HUES64 (cell line): Measurements from ENCODE around the gene MBTD1.

Experiments used
- H3K27ac ChIP-seq: 2 replicates; pipeline ENCODE4 v1.7.0; 2013; ENCODE audit warnings: low read depth, low read length, inconsistent platforms
- H3K27me3 ChIP-seq: 2 replicates; pipeline ENCODE4 v1.6.1; 2013; ENCODE audit warnings: mild to moderate bottlenecking, low read length; ENCODE audit not compliant: insufficient read depth
- H3K36me3 ChIP-seq: 2 replicates; pipeline ENCODE4 v1.6.1; 2013; ENCODE audit warnings: mild to moderate bottlenecking, low read length; ENCODE audit not compliant: insufficient read depth
- H3K4me1 ChIP-seq: 2 replicates; pipeline ENCODE4 v1.6.1; 2013; ENCODE audit warnings: mild to moderate bottlenecking, low read length, moderate library complexity; ENCODE audit not compliant: insufficient read depth
- H3K4me3 ChIP-seq: 2 replicates; pipeline ENCODE4 v1.5.1; 2013; ENCODE audit warnings: mild to moderate bottlenecking, low read length, moderate library complexity
- H3K9ac ChIP-seq: 2 replicates; pipeline ENCODE4 v1.6.1; 2013; ENCODE audit warnings: mild to moderate bottlenecking, low read depth, low read length
- H3K9me3 ChIP-seq: 2 replicates; pipeline ENCODE4 v1.6.1; 2013; ENCODE audit warnings: low read depth, low read length; ENCODE audit not compliant: insufficient read depth
- WGBS: fragments of 150-250, 120-280 bp; methylation state at CpG from one replicate; pipeline ENCODE4 v1.1.7; 2013; ENCODE audit warnings: missing lambda C conversion rate; 5-methylcytosine and 5-hydroxymethylcytosine counted together

The MBTD1 gene

DNA sequence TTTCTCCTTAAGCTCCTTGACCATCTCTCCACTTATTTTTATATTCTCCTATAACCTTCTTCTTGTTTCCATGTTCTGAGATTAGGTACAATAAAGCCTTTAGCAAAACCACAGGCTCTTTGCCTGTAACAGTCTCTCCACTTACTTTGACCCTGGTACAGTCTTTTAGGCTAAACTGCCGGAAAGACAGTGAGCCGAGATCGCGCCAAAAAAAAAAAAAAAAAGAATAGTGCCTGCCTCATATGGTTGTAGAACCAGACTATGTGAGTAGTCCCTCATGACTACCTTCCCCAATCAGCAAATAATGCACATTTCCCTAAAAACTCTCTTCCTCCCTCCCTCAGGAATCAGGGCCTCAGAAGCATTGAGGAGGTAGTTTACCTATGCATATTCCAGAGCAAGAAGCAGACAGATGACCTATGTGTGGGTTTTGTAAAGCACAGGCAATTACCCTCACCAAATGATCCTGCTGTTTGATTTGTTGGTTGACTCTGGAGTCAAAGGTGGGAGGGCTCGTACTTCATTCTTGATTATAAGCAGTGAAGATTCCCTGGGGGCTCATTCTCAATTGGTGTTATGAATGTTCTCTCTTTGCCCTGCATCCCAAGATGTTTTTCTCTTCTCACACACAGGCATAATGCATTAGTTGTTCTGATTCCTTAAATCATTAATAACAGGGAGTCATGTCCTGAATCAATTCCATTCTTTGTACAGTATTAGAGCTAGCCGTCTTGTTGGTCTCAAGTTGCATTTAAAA lies 115.4 kb downstream of the MBTD1 start:
- no peaks in the 10 kb centered on the region for H3K9me3 ChIP-seq
- H3K4me1 ChIP-seq, result 0 out of 2 replicates have a peak, but pooled peaks cover 2% of the 10 kb centered on the region
- no peak overlapping the region for H3K9ac ChIP-seq
- H3K36me3 ChIP-seq, result no peaks in the 10 kb centered on the region
- WGBS, result 79% methylated on average over 6 of the region's 6 CpGs
- no peak overlapping the region for H3K27ac ChIP-seq
- no peak overlapping the region for H3K4me3 ChIP-seq
- no peaks in the 10 kb centered on the region for H3K27me3 ChIP-seq

DNA sequence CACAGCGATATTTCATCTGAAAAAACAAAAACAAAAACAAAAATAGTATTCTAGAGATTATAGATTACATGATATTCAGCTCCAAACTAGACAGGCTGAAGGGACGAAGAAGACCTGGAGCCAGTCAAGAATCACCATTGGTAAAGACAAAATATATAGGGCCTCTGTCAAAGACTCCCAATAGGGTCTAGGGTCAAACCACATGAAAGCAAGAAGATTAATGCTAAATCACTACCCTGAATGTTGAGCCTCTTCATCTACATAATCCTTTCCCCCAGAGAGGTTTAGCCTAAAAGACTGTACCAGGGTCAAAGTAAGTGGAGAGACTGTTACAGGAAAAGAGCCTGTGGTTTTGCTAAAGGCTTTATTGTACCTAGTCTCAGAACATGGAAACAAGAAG lies 117.3 kb downstream of the MBTD1 start:
- Histone ChIP-seq H3K4me1 (0 out of 2 replicates have a peak, but pooled peaks cover 2% of the 10 kb centered on the region), H3K4me3 (no peak overlapping the region), H3K9me3 (no peaks in the 10 kb centered on the region), H3K27ac (no peak overlapping the region), H3K36me3 (no peaks in the 10 kb centered on the region), H3K27me3 (no peaks in the 10 kb centered on the region), H3K9ac (no peak overlapping the region)
- WGBS, result 97% methylated on average over 2 of the region's 2 CpGs

DNA sequence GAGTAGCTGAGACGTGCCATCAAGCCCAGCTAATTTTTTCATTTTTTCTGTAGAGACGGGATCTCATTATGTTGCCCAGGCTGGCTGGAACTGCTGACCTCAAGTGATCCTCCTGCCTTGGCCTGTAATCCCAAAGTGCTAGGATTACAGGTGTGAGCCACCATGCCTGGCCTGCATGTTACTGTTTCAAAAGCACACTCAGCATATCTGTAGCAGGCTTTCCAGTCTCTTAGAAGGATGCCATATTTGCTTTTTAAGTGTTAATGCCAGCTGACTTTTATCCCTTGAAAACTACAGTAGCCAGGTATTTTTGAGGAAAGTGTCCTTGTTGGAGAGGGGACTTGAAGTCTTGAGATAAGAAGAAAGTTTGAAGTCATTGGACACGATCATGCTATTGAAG lies 123.9 kb downstream of the MBTD1 start:
- Histone ChIP-seq H3K27me3 (no peaks in the 10 kb centered on the region), H3K27ac (no peak overlapping the region), H3K4me3 (no peak overlapping the region), H3K4me1 (no peaks in the 10 kb centered on the region), H3K36me3 (no peaks in the 10 kb centered on the region), H3K9me3 (no peaks in the 10 kb centered on the region), H3K9ac (no peak overlapping the region)
- WGBS, result 93% methylated on average over 3 of the region's 3 CpGs

DNA sequence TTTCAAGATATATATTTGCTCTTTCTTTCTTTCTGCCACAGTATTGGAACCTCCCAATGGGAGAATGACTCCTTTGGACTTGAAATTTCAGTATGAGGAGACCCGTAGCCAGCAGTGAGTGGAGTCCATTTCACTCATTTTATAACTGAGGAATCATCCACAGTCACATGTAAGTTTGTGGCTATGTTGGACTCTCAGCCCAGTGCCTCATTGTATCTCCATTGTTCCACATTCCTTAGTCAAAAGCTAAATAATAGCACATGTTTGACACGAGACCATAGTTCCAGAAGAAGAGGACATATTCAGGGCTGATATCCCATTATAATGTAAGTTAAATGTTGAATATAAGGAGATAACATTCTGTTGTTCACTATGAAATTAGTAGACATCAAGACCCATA lies 126.5 kb downstream of the MBTD1 start:
- H3K36me3 ChIP-seq, result no peaks in the 10 kb centered on the region
- no peak overlapping the region for H3K27ac ChIP-seq
- no peak overlapping the region for H3K9ac ChIP-seq
- no peaks in the 10 kb centered on the region for H3K27me3 ChIP-seq
- no peaks in the 10 kb centered on the region for H3K9me3 ChIP-seq
- 91% methylated on average over 2 of the region's 2 CpGs for WGBS
- H3K4me1 ChIP-seq, result no peaks in the 10 kb centered on the region
- H3K4me3 ChIP-seq, result no peak overlapping the region

DNA sequence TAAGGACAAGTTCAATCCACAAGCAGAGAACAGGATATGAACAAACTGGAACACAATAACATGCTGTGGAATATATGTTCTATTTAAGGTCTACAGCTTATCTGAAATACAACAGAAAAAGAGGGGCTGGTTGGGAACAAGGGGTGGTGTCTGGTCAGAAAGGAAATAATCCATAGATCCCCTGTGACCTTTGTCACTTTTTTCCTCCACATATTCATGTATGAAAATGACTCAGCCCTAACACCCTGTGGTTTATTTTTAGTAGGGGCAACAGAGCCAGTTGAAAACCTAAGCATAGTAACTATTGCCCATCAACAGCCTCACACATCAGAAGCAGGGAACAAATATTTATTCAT lies 126.9 kb downstream of the MBTD1 start:
- no peaks in the 10 kb centered on the region for H3K4me1 ChIP-seq
- no peaks in the 10 kb centered on the region for H3K27me3 ChIP-seq
- H3K27ac ChIP-seq, result no peak overlapping the region
- H3K4me3 ChIP-seq, result no peak overlapping the region
- H3K9ac ChIP-seq, result no peak overlapping the region
- H3K36me3 ChIP-seq, result no peaks in the 10 kb centered on the region
- H3K9me3 ChIP-seq, result no peaks in the 10 kb centered on the region

DNA sequence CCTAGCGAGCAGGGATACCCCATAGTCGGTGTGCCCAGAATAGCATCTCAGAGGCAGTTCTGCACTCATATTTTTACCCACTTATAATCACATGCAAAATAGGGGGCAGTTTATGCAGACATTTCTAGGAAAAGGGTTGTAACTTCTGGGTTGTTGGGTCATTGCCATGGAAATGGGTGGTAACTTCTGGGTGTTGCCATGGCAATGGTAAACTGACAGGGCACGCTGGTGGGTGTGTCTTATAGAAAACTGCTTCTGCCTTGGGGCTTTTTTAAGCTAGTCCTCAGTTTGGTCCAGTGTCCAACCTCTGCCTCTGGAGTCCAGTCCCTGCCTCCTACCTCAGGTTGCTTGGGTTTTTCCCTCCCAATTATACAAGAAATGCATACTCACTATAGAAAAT lies 131.8 kb downstream of the MBTD1 start:
- Histone ChIP-seq H3K27me3 (no peaks in the 10 kb centered on the region), H3K4me1 (no peaks in the 10 kb centered on the region), H3K4me3 (no peak overlapping the region), H3K36me3 (no peaks in the 10 kb centered on the region), H3K9me3 (no peaks in the 10 kb centered on the region), H3K27ac (no peak overlapping the region), H3K9ac (no peak overlapping the region)
- WGBS, result 90% methylated on average over 3 of the region's 3 CpGs
